Stimulated activated CD8-positive, alpha-beta memory T cell treated with anti-CD3 and anti-CD28 coated beads, Interleukin-7, amount 100 ng/mL, for 48 hours (primary cell): ENCODE measurements around the gene RFTN1.

Source experiments
- DNase-seq, 2 donors: peaks; one replicate each; pipeline ENCODE4 v3.0.0-alpha.2; 2020; ENCODE audit warnings: low read depth in 1 of 2; ENCODE audit errors: extremely low read depth in 1 of 2

Gene RFTN1

GRCh38 chr3:16364963-16365362, 148.5 kb downstream of the RFTN1 start:
- no peak for DNase-seq

- DNase-seq, result no peak
These were observed 149.2 kb downstream of the RFTN1 start for GRCh38 chr3:16364323-16364722.

GRCh38 chr3:16363636-16364035, 149.9 kb downstream of the RFTN1 start:
- DNase-seq, result no peak

GRCh38 chr3:16362770-16363169, 150.7 kb downstream of the RFTN1 start:
- no peak for DNase-seq

- no peak for DNase-seq
These were observed 152.4 kb downstream of the RFTN1 start for GRCh38 chr3:16361087-16361486.

- no peak for DNase-seq
These were observed 154.2 kb downstream of the RFTN1 start for GRCh38 chr3:16359331-16359730.

- DNase-seq, result no peak
These were observed 155.2 kb downstream of the RFTN1 start for GRCh38 chr3:16358336-16358735.

GRCh38 chr3:16357186-16358121, 156.0 kb downstream of the RFTN1 start:
- DNase-seq, result no peak

- no peak for DNase-seq
These were observed 157.7 kb downstream of the RFTN1 start for GRCh38 chr3:16355828-16356227.

GRCh38 chr3:16354291-16354690, 159.2 kb downstream of the RFTN1 start:
- DNase-seq, result no peak

GRCh38 chr3:16352428-16352827, 161.1 kb downstream of the RFTN1 start:
- DNase-seq, result no peak

GRCh38 chr3:16350597-16351318, 162.7 kb downstream of the RFTN1 start:
- DNase-seq, result no peak

GRCh38 chr3:16349986-16350596, 163.4 kb downstream of the RFTN1 start:
- DNase-seq, result no peak

- no peak for DNase-seq
These were observed 166.0 kb downstream of the RFTN1 start for GRCh38 chr3:16347548-16347947.

GRCh38 chr3:16346413-16347081, 167.0 kb downstream of the RFTN1 start:
- no peak for DNase-seq

- no peak for DNase-seq
These were observed 170.4 kb downstream of the RFTN1 start for GRCh38 chr3:16343101-16343500.

GRCh38 chr3:16338999-16339398, 174.5 kb downstream of the RFTN1 start:
- no peak for DNase-seq

- peak in 1 of 2 donors; percentile 28 for DNase-seq
These were observed 175.5 kb downstream of the RFTN1 start for GRCh38 chr3:16337856-16338540.

GRCh38 chr3:16336825-16337224, 176.7 kb downstream of the RFTN1 start:
- no peak for DNase-seq
